BJ (cell line): Measurements from ENCODE around the gene DMXL2. TPM values are rescaled to one million over a fixed set of nuclear protein-coding genes. Genes with fewer than 3 reads are reported as not detected.

Experiments used
- CTCF ChIA-PET: fragments of 350-600 bp; formaldehyde crosslinking; extraction: SDS; loops from one replicate; lab custom pipeline; 2021; ENCODE audit warnings: antibody characterized with exemption, inconsistent platforms; lab: Yijun Ruan, JAX
- POLR2A ChIA-PET: fragments of 300-600 bp; sonication (Branson Sonifier 250); formaldehyde crosslinking; extraction: SDS; loops from one replicate; lab custom pipeline; 2021; ENCODE audit warnings: antibody characterized with exemption; lab: Charles Lee
- DNase-seq: peaks from one replicate; pipeline ENCODE4 v3.0.0-alpha.2; 2011; ENCODE audit warnings: low read depth
- H3K27me3 ChIP-seq: 2 replicates; pipeline ENCODE4 v1.6.0; 2011; ENCODE audit warnings: low read length; ENCODE audit not compliant: control insufficient read depth, insufficient read depth
- H3K36me3 ChIP-seq: 2 replicates; pipeline ENCODE4 v1.5.1; 2011; ENCODE audit warnings: low read length; ENCODE audit not compliant: control insufficient read depth, insufficient read depth
- H3K4me3 ChIP-seq: 2 replicates; pipeline ENCODE4 v1.5.1; 2011; ENCODE audit warnings: low read depth, mild to moderate bottlenecking, control low read depth, low read length
- CTCF ChIP-seq: IDR thresholded peaks from 2 replicates; pipeline ENCODE4 v1.5.1; 2011; ENCODE audit warnings: low read depth, mild to moderate bottlenecking, control low read depth, inconsistent platforms, low read length, moderate library complexity; ENCODE audit not compliant: insufficient read depth
- polyA minus RNA-seq: library from RNA; depleted of rRNA, polyadenylated mRNA; stranded (reverse); fragments of >200 nt; gene quantifications from 2 replicates; pipeline ENCODE4 v1.2.3, GENCODE V29; 2011; rRNA and poly(A)+ RNA removed
- polyA plus RNA-seq: library from polyadenylated mRNA; depleted of rRNA; stranded (reverse); fragments of >200 nt; gene quantifications from 2 replicates; pipeline ENCODE4 v1.2.3, GENCODE V29; 2011; rRNA removed

The DMXL2 gene
- polyA plus RNA-seq (3.8 and 9.1 TPM in 2 replicates), polyA minus RNA-seq (5.0 and 7.0 TPM in 2 replicates)

GRCh38 chr15:51622604-51623370 is at the start of gene DMXL2:
Gene DMXL2 (minus strand): TSS chr15:51622771. CDS start chr15:51622545, 226 bp downstream.
- TF ChIP-seq CTCF = no peak
- Histone ChIP-seq H3K27me3 (no peaks in the 10 kb centered on the region), H3K4me3 (peak within 1 kb of the TSS; percentile 77), H3K36me3 (no peaks in the 10 kb centered on the region)
- POLR2A ChIA-PET = no interaction called here
- peak; percentile 27 for DNase-seq
- CTCF ChIA-PET = interaction anchor here (0.9 to 2.8 kb wide), 6 partner anchors 9 to 156 kb away, joined by 3 to 13 read pairs (median 5); no protein-coding TSS in a partner anchor

- ChIA-PET CTCF (interaction anchor here (3.2 kb wide), 1 partner anchor 104 kb away, joined by 16 read pairs; no protein-coding TSS in a partner anchor), POLR2A (no interaction called here)
- Histone ChIP-seq H3K36me3 (no peaks in the 10 kb centered on the region), H3K4me3 (no peak overlapping the region), H3K27me3 (peaks cover 5% of the 10 kb centered on the region)
- TF ChIP-seq CTCF = no peak
- DNase-seq = no peak
Measured at GRCh38 chr15:51672155-51672687, 49.6 kb upstream of the DMXL2 start.

- DNase-seq = no peak
- TF ChIP-seq CTCF = no peak
- Histone ChIP-seq H3K27me3 (peaks cover 5% of the 10 kb centered on the region), H3K4me3 (no peak overlapping the region), H3K36me3 (no peaks in the 10 kb centered on the region)
- ChIA-PET POLR2A (no interaction called here), CTCF (interaction anchor here (0.9 to 1.3 kb wide), 2 partner anchors 18 to 22 kb away, joined by 3 to 4 read pairs; no protein-coding TSS in a partner anchor)
Measured at GRCh38 chr15:51669381-51669780, 46.8 kb upstream of the DMXL2 start.

- TF ChIP-seq CTCF = no peak
- Histone ChIP-seq H3K36me3 (no peaks in the 10 kb centered on the region), H3K4me3 (no peak overlapping the region), H3K27me3 (peaks cover 5% of the 10 kb centered on the region)
- POLR2A ChIA-PET = no interaction called here
- CTCF ChIA-PET = no interaction called here
- DNase-seq = no peak
Measured at GRCh38 chr15:51668446-51668845, 45.9 kb upstream of the DMXL2 start.

GRCh38 chr15:51667478-51667877 is 44.9 kb upstream of the DMXL2 start:
- Histone ChIP-seq H3K36me3 (no peaks in the 10 kb centered on the region), H3K4me3 (no peak overlapping the region), H3K27me3 (peaks cover 5% of the 10 kb centered on the region)
- no peak for DNase-seq
- no peak for TF ChIP-seq CTCF
- ChIA-PET CTCF (interaction anchor here (0.9 kb wide), 1 partner anchor 100 kb away, joined by 3 read pairs; no protein-coding TSS in a partner anchor), POLR2A (no interaction called here)
